Kidney capillary endothelial cell (primary cell): ENCODE measurements around the gene RHBG.

Experiments used
- DNase-seq: peaks from one replicate; pipeline ENCODE4 v3.0.0-alpha.2; 2018; ENCODE audit warnings: low spot score

Gene RHBG

DNA sequence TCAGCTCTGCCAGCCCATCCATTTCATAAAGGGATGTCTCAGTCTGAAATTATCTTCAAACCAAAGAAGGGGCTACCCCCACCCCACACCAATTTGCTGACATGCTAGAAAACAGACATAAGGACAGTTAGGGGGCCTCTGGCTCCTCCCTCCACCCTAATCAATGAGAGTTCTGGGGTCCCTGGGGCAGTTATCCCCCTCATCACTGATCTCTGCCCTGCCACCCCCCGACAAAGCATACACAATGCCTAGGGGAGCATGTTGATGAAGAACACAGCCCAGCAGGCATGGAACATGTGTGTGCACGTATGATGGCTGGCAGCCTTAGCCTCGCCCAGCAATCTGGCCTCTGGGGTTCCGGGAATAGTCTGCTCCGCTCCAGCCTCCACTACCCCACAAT is 58.9 kb downstream of the RHBG start:
- no peak for DNase-seq

DNA sequence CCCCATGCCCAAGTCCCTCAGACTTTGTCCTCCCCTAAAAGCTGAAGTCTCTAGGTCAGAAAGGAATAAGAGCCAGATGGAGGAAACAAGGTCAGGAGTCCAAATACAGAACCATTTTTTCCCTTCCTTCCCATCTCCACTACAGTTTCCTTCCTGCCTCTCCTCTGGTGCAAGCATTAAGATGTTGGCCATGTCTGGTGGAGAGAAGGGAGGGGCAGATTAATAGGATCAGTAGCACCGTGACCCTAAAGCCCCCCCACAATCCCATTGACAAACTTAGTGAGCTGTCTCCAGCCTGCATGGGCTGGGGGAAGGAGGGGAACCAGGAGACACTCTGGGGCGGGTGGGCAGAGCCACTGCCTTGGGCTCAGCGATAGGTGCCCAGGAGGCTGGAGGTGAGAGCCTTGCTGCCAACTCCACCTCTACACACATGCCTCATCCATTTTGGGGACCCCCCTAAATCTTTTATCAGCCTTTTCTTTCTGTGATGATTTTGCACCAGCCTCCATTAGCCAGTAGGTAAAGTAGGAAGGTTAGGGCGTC is 59.8 kb downstream of the RHBG start:
- no peak for DNase-seq

DNA sequence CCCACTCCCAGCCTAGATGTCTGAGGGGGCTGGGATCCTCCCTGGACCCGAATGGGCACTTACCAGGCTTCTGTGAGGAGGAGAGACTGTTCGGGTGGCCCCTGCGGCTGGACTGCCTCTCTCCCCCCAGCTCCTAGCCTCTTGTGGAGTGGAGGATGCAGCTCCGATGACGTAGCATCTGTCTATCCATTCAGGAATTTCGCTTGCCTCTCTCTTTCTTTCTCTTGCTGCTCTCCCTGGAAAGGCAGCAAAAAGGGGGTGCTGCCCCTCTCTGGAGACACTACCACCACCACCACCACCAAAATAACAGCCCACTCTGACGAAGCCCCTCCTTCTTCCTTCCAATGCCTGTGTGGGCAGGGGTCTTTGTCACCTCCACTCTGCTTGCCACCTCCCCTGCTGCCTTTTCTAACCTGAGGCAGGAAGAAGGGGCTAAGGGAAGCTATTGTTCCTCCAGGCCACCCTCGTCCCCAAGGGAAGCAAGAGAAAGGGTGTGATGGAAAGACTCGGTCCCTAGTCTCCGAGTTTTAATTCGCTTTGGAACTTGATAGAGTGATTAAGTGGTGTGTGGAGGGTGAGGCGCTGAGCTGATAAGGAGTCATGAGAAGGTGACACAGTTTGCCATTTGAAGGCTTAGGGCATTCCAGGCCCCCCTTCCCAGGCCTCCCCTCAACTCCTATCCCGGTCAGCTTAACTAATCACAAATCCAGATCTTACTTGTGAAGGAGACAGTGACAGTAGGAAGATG is 60.5 kb downstream of the RHBG start:
- DNase-seq = no peak

DNA sequence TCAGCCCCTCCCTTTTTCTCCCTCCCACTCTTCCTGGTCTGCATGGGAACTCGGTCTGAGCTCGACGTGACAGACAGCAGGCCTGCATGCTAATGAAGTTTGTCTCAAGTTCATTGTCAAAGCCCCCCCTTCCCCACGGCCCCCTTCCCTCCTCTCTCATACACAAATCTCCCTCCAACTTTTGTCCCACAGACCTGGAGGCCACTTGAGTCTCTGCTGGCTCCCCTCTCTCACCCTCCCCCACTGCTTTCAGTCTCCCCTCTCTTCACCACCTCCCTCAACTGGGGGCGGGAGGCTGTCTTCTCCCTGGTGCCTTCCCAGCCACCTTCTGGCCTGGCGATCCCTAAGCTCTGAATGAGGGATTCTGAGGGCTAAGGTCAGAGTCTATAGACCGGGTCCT is 61.3 kb downstream of the RHBG start:
- no peak for DNase-seq

DNA sequence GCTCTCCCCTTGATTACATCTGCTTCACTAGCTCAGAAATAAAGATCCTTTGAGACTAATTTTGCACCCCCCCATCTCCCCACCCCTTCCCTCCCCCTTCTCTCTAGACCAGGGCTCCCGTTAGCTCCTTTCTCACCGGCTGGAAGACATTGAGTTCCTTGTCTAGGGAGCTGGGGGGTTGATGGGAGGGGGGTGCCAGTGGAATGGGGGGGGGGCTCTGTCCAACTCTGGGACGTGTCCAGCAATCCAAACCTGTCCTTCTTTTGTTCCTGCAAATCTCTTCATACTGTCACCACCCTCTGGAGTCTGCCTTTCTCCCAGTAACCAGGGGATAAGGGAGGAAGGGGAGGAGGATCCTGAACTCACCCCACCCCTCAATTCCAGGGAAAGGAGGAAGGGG is 61.9 kb downstream of the RHBG start:
- DNase-seq = no peak

DNA sequence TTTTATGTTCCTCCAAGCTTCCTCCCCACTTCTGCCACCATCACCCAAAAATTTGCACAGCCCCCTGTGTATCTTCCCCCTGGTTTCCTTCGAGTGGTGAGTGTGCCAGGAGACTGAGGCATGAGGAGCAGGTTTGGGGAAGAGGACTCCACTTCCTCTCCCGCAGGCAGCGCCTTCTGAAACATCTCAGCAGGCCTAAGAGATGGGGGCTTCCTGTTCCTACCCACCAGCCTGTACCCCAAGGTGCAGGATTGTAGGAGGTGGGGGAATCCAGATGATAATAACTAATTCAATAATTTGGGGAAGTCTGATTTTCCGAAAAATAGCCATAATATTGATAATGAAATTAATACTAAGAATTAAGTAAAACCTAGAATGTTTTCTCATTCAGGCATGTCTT is 62.4 kb downstream of the RHBG start:
- no peak for DNase-seq

DNA sequence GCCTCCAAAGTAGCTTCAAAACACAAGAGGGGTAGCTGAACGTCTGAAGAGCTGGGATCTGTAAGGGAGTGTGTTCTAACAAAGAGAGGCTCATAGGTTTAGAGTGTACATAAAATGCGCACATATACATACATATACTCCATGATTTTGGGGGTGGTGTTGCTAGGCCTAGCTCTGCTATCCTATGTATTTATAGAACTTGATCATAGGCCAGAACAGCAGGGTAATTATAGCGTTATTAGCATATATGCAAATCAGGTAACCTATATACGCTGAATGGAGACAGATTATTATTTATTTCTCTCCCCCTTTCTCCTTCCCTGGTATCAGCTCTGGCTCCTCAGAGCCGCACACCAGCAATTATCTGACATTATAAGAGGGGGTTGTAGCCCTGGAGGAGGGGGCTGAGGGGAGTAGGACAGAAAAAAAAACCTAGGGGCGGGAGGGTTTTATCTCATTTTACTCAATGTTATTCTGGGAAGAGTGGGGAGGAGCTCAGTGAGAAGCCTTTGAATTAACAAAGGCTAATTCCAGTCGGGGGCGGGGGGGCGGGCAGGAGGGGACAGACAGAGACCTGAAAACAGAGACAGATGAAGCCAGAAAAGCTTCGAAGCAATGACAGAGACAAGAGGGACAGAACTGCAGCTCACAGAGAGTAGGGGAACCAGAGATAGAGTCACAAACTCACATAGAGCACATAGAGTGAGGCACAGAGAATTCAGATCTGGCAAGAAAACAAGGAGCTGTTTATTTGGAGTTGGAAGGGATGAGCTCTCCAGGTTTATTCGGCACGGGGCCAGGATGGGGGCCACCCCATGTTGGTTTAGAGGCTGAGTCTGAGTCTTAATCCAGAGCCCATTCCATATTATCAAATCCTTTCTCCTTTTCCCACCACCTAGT is 63.0 kb downstream of the RHBG start:
- DNase-seq = no peak

DNA sequence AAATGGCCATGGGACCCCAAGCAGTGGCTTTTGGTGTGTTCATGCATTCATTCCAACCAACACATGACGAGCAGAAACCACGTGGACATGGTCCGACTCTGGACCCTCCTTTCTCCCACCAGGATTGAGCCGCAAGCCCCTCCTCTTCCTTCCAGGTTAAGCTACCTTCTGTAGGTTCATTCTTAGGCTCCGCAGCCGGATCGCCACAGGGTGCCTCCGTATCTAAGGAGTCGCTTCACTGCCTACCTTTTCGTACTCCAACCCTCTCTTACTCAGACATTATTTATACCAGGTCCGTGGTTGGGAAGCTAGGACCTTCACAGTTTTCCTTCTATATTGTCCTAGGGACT is 63.6 kb downstream of the RHBG start:
- no peak for DNase-seq

DNA sequence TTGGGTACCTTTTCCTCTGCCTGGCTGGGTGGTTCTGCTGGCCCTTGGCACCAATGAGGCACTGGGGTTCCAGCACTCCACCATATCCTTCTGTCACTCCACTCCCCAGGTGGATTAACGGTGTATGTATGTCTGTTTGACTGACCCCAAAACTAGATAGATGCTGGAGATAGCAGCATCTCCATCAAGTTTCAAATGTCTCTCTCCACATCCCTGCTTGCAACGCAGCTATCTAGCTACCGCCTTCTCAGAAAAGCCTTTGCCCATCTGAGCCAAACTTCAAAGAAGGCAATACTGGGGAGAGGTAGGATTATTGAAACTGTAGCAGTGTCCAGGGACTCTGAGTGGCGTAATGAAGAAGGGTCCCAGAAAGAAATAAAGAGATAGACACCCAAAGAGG is 64.0 kb downstream of the RHBG start:
- DNase-seq = no peak

DNA sequence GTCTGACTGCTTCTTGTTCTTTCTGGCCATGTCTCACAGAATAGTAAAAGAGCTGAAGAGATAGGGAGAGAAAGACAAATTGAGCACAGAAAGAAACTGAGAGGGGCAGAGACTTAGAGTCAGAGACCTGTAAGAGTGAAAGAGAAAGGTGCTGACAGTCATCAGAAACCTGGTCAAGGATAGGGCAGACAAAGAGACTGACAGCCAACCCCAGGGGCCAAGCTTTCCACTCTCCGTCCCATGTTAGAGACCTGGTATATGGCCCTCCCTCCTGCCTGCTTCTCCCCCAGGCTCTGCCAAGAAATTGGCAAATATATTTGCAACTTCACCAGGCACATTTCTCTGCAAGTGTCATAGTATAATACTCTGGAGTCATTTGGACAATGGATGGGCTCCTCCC is 64.6 kb downstream of the RHBG start:
- DNase-seq = no peak
